ENCODE measurements around the gene PTGFR. TPM values are rescaled to one million over a fixed set of nuclear protein-coding genes. Genes with fewer than 3 reads are reported as not detected.

PTGFR gene
- polyA plus RNA-seq, 1 experiment, result 2.0 TPM

DNA sequence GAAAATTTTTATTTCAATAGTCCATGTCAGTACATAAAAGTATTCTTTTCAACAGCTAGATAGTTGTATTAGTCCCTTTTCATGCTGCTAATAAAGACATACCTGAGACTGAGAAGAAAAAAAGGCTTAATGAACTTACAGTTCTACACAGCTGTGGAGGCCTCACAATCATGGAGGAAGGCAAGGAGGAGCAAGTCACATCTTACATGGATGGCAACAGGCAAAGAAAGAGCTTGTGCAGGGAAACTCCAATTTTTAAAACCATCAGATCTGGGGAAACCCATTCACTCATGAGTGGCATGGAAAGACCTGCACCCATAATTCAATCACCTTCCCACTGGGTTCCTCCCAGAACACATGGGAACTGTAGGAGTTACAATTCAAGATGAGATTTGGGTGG lies 50.7 kb downstream of the PTGFR start:
- Histone ChIP-seq H3K27ac (ENCODE audit: low read depth, low read length) (no peak overlapping the region), H3K4me3 (ENCODE audit: low read depth, low read length) (no peak overlapping the region), H3K9me3 (ENCODE audit: control insufficient read depth, insufficient read depth, low read length) (no peaks in the 10 kb centered on the region), H3K27me3 (ENCODE audit: control insufficient read depth, insufficient read depth, low read length) (no peaks in the 10 kb centered on the region)
- DNase-seq (ENCODE audit: low read depth, low spot score), result no peak
- TF ChIP-seq, protein P1, sequence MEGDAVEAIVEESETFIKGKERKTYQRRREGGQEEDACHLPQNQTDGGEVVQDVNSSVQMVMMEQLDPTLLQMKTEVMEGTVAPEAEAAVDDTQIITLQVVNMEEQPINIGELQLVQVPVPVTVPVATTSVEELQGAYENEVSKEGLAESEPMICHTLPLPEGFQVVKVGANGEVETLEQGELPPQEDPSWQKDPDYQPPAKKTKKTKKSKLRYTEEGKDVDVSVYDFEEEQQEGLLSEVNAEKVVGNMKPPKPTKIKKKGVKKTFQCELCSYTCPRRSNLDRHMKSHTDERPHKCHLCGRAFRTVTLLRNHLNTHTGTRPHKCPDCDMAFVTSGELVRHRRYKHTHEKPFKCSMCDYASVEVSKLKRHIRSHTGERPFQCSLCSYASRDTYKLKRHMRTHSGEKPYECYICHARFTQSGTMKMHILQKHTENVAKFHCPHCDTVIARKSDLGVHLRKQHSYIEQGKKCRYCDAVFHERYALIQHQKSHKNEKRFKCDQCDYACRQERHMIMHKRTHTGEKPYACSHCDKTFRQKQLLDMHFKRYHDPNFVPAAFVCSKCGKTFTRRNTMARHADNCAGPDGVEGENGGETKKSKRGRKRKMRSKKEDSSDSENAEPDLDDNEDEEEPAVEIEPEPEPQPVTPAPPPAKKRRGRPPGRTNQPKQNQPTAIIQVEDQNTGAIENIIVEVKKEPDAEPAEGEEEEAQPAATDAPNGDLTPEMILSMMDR (IDR thresholded peaks at IDR 0.05; ENCODE audit: low read depth, low read length), result no peak
- POLR2A ChIA-PET, result no interaction called here
- CTCF ChIA-PET, result interaction anchor here (0.6 kb wide), 1 partner anchor 66 kb away, joined by 3 read pairs; no protein-coding TSS in a partner anchor

DNA sequence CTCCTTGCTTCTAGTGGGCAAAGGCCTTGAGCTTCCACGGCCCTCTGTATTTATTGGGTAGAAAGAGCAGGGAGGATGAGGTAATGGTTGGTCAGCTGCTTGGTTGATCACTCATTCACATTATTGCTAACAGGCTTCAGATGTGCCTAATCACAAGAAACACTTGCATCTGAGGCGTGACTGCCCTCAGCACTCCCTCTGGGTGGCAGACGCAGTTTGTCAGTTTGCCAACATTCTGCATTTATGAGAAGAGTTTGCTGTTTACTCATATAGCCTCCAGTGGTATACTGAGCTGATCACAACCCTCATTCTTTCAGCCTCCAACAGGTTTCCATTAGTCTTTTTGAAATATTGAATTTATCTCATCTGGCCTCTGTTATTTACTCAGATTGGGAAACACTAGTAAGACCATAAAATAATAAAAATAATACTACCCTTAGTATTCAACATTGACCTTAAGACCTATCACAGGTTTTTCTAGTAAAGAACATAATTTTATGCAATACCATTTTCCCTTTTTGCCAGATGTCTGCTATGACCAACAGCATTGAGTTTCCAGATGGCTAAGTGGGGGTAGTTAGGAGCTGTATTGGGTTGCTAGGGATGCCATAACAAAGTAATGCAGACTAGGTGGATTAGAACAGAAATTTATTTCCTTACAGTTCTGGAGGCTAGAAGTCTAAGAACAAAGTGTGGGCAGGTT lies 53.3 kb downstream of the PTGFR start:
- ChIA-PET CTCF (interaction anchor here (1.1 kb wide), 1 partner anchor 399 kb away, joined by 4 read pairs; no protein-coding TSS in a partner anchor), POLR2A (no interaction called here)
- H3K27ac ChIP-seq (ENCODE audit: low read depth, low read length), result no peak overlapping the region

DNA sequence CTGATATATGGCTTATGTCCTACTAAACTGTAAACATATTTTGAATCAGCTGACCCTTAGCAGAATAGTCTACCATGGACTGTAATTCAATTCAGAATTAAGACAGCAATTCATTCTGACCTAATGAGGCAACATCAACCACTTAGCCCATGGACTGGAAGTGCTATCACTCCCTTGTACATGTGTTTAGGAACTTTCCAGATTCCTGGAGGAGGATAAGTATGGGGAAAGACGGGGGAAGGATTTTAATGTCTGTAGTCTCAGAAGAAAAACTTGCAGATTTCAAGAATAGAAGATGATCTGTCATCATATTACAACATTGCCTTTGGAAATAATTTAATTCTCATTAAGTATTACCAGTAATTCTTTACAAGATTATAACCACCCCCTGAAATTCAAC lies 56.3 kb downstream of the PTGFR start:
- TF ChIP-seq, protein P1 (IDR thresholded peaks at IDR 0.05; ENCODE audit: low read depth, low read length), result no peak
- H3K9me3 ChIP-seq (ENCODE audit: control insufficient read depth, insufficient read depth, low read length), result peaks cover 3% of the 10 kb centered on the region; the same call in 1 of the 2 replicates
- no peak for DNase-seq (ENCODE audit: low read depth, low spot score)
- POLR2A ChIA-PET, result no interaction called here
- H3K27me3 ChIP-seq (ENCODE audit: control insufficient read depth, insufficient read depth, low read length), result no peaks in the 10 kb centered on the region
- no peak overlapping the region for H3K4me3 ChIP-seq (ENCODE audit: low read depth, low read length)
- H3K27ac ChIP-seq (ENCODE audit: low read depth, low read length), result no peak overlapping the region
- CTCF ChIA-PET, result interaction anchor here (1.3 kb wide), 1 partner anchor 402 kb away, joined by 5 read pairs; no protein-coding TSS in a partner anchor

More for the DNA sequence above, 53.3 kb downstream of the PTGFR start:
- no peak for DNase-seq (ENCODE audit: low read depth, low spot score)
- Histone ChIP-seq H3K27me3 (ENCODE audit: control insufficient read depth, insufficient read depth, low read length) (no peaks in the 10 kb centered on the region), H3K4me3 (ENCODE audit: low read depth, low read length) (no peak overlapping the region), H3K9me3 (ENCODE audit: control insufficient read depth, insufficient read depth, low read length) (no peaks in the 10 kb centered on the region)
- TF ChIP-seq, protein P1 (IDR thresholded peaks at IDR 0.05; ENCODE audit: low read depth, low read length), result no peak

DNA sequence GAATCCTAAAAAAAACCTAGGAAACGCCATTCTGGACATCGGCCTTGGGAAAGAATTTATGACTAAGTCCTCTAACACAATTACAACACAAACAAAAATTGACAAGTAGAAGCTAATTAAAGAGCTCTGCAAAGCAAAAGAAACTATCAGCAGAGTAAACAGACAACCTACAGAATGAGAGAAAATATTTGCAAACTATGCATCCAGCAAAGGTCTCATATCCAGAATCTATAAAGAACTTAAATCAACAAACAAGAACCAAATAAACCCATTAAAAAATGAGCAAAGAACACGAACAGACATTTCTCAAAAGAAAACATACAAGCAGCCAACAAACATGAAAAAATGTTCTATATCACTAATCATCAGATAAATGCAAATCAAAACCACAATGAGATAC lies 58.6 kb downstream of the PTGFR start:
- ChIA-PET CTCF (interaction anchor here (0.8 kb wide), 1 partner anchor 50 kb away, joined by 3 read pairs; no protein-coding TSS in a partner anchor), POLR2A (no interaction called here)
- no peak for DNase-seq (ENCODE audit: low read depth, low spot score)
- no peak overlapping the region for H3K27ac ChIP-seq (ENCODE audit: low read depth, low read length)
- TF ChIP-seq, protein P1 (IDR thresholded peaks at IDR 0.05; ENCODE audit: low read depth, low read length), result no peak
- H3K4me3 ChIP-seq (ENCODE audit: low read depth, low read length), result no peak overlapping the region
- H3K27me3 ChIP-seq (ENCODE audit: control insufficient read depth, insufficient read depth, low read length), result no peaks in the 10 kb centered on the region
- H3K9me3 ChIP-seq (ENCODE audit: control insufficient read depth, insufficient read depth, low read length), result peaks cover 8% of the 10 kb centered on the region; the same call in 1 of the 2 replicates

DNA sequence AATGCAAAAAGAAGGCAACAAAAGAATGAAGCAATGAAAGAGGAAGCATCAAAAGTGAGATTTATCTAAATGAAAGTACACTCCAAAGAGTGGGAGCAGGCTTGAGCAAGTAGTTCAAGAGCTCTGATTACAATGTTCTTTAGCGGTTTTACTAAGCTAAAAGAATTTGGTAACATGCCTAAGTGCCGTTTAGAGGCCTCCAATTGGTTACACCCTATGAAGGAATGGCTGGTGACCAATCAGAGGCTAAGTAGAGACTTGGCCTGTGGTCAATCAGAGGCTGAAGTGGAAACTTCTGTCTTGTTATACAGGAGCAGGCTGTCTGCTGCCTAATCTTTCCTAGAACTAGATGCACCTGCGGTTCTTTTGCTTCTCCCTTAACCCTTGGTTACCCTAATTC lies 59.1 kb downstream of the PTGFR start:
- ChIA-PET POLR2A (no interaction called here), CTCF (interaction anchor here (0.8 kb wide), 1 partner anchor 50 kb away, joined by 3 read pairs; no protein-coding TSS in a partner anchor)
- no peaks in the 10 kb centered on the region for H3K27me3 ChIP-seq (ENCODE audit: control insufficient read depth, insufficient read depth, low read length)
- H3K4me3 ChIP-seq (ENCODE audit: low read depth, low read length), result no peak overlapping the region
- no peak for DNase-seq (ENCODE audit: low read depth, low spot score)
- H3K9me3 ChIP-seq (ENCODE audit: control insufficient read depth, insufficient read depth, low read length), result peaks cover 8% of the 10 kb centered on the region; the same call in 1 of the 2 replicates
- H3K27ac ChIP-seq (ENCODE audit: low read depth, low read length), result no peak overlapping the region
- TF ChIP-seq, protein P1 (IDR thresholded peaks at IDR 0.05; ENCODE audit: low read depth, low read length), result no peak
